ENCODE measurements around the gene IGF1R.

IGF1R gene

DNA sequence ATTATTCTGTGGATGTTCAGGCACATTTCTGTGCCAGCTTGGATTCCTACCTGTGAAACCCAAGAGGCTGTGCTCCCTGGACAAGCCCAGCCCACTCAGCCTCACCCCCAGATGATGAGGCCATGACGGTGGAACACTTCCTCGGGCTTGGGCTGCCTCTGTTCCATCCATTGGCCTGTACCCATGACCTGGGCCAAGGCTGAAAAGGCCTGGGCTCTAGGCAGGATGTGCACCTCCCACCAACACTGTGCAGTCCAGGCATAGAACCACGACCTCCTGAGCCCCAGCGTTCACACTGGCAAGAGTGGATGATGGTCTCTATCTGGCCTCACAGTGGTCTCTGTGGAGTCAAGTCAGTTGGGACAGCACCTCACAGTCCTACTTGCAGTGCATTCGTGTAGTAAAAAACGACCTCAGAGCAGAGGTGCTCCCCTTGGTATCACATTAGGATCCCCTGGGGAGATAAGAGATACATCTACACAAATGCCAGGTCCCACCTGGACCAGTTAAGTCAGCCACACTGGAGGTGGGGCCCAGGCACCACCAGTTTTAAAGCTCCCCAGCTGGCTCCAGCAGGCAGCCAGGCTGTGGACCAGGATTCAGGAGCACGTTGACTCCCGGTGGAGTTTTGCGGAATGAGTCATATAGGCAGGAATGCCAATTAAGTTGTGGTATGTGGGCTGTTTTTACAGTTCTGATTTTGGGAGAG, 39.0 kb upstream of the IGF1R start:
- no peak for TF ChIP-seq EZH2 (IDR thresholded peaks at IDR 0.05; ENCODE audit: borderline replicate concordance, low read depth, low read length, severe bottlenecking)
- TF ChIP-seq, protein P1, sequence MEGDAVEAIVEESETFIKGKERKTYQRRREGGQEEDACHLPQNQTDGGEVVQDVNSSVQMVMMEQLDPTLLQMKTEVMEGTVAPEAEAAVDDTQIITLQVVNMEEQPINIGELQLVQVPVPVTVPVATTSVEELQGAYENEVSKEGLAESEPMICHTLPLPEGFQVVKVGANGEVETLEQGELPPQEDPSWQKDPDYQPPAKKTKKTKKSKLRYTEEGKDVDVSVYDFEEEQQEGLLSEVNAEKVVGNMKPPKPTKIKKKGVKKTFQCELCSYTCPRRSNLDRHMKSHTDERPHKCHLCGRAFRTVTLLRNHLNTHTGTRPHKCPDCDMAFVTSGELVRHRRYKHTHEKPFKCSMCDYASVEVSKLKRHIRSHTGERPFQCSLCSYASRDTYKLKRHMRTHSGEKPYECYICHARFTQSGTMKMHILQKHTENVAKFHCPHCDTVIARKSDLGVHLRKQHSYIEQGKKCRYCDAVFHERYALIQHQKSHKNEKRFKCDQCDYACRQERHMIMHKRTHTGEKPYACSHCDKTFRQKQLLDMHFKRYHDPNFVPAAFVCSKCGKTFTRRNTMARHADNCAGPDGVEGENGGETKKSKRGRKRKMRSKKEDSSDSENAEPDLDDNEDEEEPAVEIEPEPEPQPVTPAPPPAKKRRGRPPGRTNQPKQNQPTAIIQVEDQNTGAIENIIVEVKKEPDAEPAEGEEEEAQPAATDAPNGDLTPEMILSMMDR (IDR thresholded peaks at IDR 0.05; ENCODE audit: borderline replicate concordance, extremely low read depth, low read length, poor library complexity, severe bottlenecking) = no peak
- Histone ChIP-seq H3K27me3 (ENCODE audit: insufficient read depth, low read length, poor library complexity) (no peaks in the 10 kb centered on the region), H3K9ac (ENCODE audit: low read depth, low read length) (no peak overlapping the region), H3K4me2 (ENCODE audit: insufficient read depth, low read length) (no peak overlapping the region), H4K20me1 (ENCODE audit: insufficient read depth, low read length) (no peaks in the 10 kb centered on the region), H3K79me2 (ENCODE audit: insufficient read depth, low read length) (no peaks in the 10 kb centered on the region), H2AFZ (ENCODE audit: low read depth, low read length) (no peak overlapping the region), H3K27ac (ENCODE audit: low read length) (no peak overlapping the region), H3K9me3 (ENCODE audit: insufficient read depth, low read length, severe bottlenecking) (no peaks in the 10 kb centered on the region), H3K4me3 (ENCODE audit: low read depth in 1 of 2, low read length in 2 of 2) (no peak overlapping the region), H3K36me3 (ENCODE audit: insufficient read depth, low read length) (no peaks in the 10 kb centered on the region), H3K4me1 (ENCODE audit: insufficient read depth, low read length) (peaks cover 8% of the 10 kb centered on the region)
- no peak for DNase-seq
- ATAC-seq (ENCODE audit: insufficient read depth, low read depth) = no peak

- Histone ChIP-seq H2AFZ (ENCODE audit: low read depth, low read length) (no peak overlapping the region), H3K4me1 (ENCODE audit: insufficient read depth, low read length) (peaks cover 8% of the 10 kb centered on the region), H3K4me2 (ENCODE audit: insufficient read depth, low read length) (no peak overlapping the region), H3K9me3 (ENCODE audit: insufficient read depth, low read length, severe bottlenecking) (no peaks in the 10 kb centered on the region), H3K27ac (ENCODE audit: low read length) (no peak overlapping the region), H3K27me3 (ENCODE audit: insufficient read depth, low read length, poor library complexity) (no peaks in the 10 kb centered on the region), H3K4me3 (ENCODE audit: low read depth in 1 of 2, low read length in 2 of 2) (no peak overlapping the region), H3K79me2 (ENCODE audit: insufficient read depth, low read length) (no peaks in the 10 kb centered on the region), H3K36me3 (ENCODE audit: insufficient read depth, low read length) (no peaks in the 10 kb centered on the region), H4K20me1 (ENCODE audit: insufficient read depth, low read length) (no peaks in the 10 kb centered on the region), H3K9ac (ENCODE audit: low read depth, low read length) (no peak overlapping the region)
- DNase-seq = no peak
- TF ChIP-seq, protein P1 (IDR thresholded peaks at IDR 0.05; ENCODE audit: borderline replicate concordance, extremely low read depth, low read length, poor library complexity, severe bottlenecking) = no peak
- no peak for ATAC-seq (ENCODE audit: insufficient read depth, low read depth)
These were observed 37.3 kb upstream of the IGF1R start for GRCh38 chr15:98610991-98611390.

GRCh38 chr15:98611808-98612207, 36.5 kb upstream of the IGF1R start:
- Histone ChIP-seq H3K4me1 (ENCODE audit: insufficient read depth, low read length) (peaks cover 8% of the 10 kb centered on the region), H3K4me3 (ENCODE audit: low read depth in 1 of 2, low read length in 2 of 2) (no peak overlapping the region), H4K20me1 (ENCODE audit: insufficient read depth, low read length) (no peaks in the 10 kb centered on the region), H3K27me3 (ENCODE audit: insufficient read depth, low read length, poor library complexity) (no peaks in the 10 kb centered on the region), H3K79me2 (ENCODE audit: insufficient read depth, low read length) (no peaks in the 10 kb centered on the region), H3K9me3 (ENCODE audit: insufficient read depth, low read length, severe bottlenecking) (no peaks in the 10 kb centered on the region), H3K36me3 (ENCODE audit: insufficient read depth, low read length) (no peaks in the 10 kb centered on the region), H3K4me2 (ENCODE audit: insufficient read depth, low read length) (no peak overlapping the region), H3K27ac (ENCODE audit: low read length) (no peak overlapping the region), H3K9ac (ENCODE audit: low read depth, low read length) (no peak overlapping the region), H2AFZ (ENCODE audit: low read depth, low read length) (no peak overlapping the region)
- TF ChIP-seq, protein P1 (IDR thresholded peaks at IDR 0.05; ENCODE audit: borderline replicate concordance, extremely low read depth, low read length, poor library complexity, severe bottlenecking) = no peak
- ATAC-seq (ENCODE audit: insufficient read depth, low read depth) = no peak
- no peak for DNase-seq

All from DND-41 (cell line).